GM21423 (cell line): ENCODE results near the gene SP110.
A peak's percentile ranks its signal among the peaks of the same experiment; 100 is the strongest.
"Not testable (repeated sequence)": the region's sequence is repeated elsewhere in the genome, so short reads cannot be mapped to it uniquely, and the experiment has no call there.

Source experiments
- ATAC-seq: cut with Tn5 transposase; IDR thresholded peaks from one replicate; pipeline ENCODE4 v1.9.1; 2021; ENCODE audit warnings: mild to moderate bottlenecking, moderate library complexity; ENCODE audit not compliant: unreplicated experiment

Gene SP110

DNA sequence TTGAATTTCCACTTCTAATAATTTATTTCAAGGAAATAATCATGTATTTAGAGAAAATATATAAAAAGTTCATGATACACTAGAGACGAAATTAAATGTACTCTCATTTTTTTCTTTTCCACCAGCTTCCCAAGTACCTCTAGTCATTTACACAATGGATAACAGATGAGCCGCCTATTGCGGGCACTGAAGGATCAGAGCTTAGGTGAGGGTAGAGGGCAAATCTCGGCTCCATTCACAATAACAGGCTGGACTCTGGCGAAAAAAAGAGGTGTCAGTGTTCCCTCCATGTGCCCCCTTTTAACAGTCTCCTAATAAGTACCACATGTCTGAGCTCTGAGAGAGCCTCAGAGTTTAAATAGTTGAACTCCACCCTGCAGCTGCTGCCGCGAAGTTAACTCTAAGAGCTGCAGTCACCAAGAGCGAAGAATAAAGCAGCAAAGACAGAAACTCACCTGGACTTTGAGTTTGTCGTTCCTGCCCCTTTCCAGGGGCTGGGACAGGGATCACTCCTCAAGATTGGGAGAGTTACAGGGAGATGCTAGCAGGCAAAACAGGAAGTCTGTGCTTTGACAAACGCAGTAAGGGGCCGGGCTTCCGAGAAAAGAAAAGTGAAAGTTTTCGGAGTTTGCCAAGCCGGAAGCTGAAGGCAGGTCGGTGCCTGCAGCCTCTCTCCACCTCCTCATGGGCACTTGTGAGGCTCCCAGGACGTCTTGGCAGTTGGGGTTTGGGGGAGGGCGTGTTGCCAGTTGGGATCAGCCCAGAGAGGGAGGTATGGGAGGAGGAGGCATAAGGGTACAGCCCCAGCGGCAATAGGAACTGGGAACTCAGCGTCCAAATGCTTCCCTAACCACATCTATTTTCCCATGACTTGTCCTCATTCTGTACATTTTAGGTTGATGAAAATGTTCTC, at the start of gene SP110:
TSS of gene SP110 (minus strand) at position 566 of the 913 bp plus-strand sequence. CDS start 3,057 bp downstream, outside the sequence.
- ATAC-seq: peak; percentile 80

GRCh38 chr2:230268606-230269243, 48.9 kb upstream of the SP110 start:
- peak; percentile 74 for ATAC-seq

DNA sequence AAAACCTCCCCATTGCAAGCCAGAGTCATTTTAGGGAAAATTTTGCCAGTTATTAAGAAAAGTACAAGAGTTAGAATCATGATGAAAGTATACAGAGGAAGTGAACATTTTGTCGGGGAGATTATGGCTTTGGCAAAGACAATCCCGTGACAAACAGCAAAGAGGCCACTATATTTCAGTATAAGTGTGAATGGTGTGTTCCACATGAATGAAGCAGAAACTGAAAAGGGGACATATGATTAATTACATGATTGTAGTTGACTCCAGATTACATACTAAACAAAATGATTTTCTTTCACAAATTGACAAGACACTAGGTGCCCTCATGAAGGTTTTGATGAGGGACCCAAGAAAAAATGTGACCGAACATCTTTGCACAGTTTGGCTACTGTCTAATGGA, 47.8 kb upstream of the SP110 start:
- peak; percentile 57 for ATAC-seq

- ATAC-seq: peak; percentile 4
Observed at GRCh38 chr2:230267059-230267458, 47.3 kb upstream of the SP110 start.

DNA sequence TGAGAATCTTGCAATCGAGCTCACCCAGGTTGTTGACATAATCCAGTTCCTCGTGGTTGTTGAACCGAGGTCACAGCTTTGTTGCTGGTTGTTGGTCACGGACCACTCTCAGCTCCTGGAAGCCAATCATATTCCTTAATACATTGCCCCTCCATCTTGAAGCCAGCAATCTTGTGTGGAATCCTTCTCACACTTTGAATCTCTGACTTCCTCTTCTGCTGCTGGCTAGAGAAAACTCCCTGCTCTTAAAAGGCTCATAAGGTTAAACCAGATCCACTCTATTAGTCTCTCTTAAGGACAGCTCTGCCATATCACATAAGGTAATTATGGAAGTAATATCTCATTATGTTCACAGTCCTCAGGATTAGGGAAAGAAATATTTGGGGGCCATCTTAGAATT, 46.9 kb upstream of the SP110 start:
- ATAC-seq: no peak

DNA sequence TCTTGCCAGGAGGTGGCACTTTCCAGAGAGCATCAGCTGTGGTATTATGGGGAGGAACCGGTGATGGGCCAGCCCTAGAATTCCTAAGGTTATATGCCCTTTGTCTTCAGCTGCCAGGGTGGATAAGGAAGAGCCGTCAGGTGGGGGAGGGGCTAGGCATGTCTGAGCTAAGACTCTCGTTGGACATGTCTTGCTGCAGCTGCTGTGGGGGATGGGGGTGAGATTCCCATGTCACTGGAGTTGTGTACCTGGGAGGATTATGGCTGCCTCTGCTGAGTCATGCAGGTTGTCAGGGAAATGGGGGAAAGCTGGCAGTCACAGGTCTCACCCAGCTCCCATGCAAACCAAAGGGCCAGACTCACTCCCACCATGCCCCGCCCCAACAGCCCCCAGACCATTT, 45.2 kb upstream of the SP110 start:
- not testable (repeated sequence) for ATAC-seq

DNA sequence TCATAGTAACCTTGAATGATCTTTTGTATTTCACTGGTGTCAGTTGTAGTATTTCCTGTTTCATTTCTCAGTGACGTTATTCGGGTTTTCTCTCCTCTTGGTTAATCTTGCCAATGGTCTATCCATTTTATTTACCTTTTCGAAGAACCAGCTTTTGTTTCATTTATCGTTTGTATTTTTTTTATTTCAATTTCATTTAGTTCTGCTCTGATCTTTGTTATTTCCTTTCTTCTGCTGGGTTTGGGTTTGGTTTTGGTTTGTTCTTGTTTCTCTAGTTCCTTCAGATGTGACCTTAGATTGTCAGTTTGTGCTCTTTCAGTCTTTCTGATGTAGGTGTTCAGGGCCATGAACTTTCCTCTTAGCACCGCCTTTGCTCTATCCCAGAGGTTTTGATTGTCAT, 42.5 kb upstream of the SP110 start:
- ATAC-seq: no peak

- no peak for ATAC-seq
Observed at GRCh38 chr2:230258483-230258882, 38.7 kb upstream of the SP110 start.

DNA sequence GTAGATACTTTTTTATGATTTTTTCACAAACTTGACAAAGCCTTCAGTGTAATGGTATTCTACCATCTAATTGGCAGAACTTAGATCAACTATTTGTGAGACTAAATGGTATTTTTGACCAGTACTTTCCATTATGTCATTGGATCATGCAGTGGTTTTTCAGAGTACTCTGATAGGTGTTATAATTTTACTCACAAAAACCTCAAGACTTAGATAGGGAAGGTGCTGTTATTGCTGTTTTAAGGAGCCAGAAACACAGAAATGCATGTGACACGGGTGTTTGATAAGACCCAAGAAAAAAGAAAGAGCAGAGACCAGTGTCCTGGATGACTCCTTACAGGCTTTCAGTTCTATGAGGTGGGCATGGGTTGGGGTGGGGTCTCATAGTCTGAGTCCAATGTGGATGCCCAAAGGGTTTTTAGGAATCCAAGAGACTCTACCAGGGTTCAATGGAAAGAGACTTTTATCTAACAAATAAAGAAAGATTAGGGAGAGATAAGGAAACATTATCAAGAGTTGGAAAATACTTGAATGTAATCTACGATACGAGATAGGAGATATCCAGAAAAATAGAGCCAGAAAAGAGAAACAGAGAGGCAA, 37.0 kb upstream of the SP110 start:
- ATAC-seq: no peak

DNA sequence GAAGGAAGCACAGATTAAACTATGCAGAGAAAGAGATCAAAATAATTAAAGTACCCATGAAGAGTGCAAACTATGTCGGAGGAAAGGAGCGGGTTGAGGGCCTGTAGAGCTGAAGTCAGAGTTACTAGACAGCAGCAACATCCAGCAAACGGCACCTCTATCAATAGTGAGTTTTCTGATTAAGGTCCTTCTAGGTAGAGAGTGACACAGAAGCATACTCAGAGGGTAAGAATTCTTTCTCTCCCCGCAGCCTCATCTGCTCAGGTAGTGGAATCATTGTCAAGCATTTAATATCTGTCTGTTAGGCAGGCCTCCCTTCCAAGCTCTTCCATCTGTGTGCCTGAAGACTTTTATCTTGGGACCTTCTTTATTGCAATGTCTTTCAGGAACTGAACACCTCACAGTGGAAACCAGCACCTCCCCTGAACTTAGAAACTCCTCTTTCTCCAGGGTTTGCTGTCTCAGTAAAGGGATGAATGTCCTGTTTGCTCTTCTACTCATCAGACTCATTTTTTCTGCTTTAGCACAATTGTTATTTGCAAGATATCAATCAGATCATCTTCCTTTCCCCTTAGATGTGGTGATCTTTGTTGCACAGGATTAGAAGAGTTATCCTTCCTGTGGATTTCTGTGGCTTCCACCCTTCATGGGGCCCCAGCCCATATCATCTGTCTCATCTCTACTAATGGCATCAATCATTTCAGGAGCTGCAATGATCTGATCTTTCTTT, 34.5 kb upstream of the SP110 start:
- no peak for ATAC-seq

GRCh38 chr2:230250231-230250630, 30.4 kb upstream of the SP110 start:
- no peak for ATAC-seq

DNA sequence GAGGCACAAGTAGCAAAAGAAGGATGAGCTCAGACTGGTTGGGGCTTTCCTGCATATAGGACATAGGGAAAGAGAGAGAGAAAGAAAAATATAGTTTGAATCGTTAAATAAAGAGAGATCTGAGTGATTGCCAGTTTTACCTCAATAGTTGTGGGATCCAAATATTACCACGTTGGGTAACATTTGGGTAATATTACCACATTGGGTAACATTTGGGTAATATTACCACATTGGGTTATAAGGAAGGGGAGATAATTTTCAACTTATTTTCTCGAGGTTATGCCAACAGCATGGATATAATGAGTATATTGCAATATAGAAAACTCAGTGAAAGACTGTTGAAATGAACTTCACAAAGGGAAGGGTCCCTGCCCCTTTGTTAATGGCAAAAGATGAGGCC, 26.4 kb upstream of the SP110 start:
- no peak for ATAC-seq

DNA sequence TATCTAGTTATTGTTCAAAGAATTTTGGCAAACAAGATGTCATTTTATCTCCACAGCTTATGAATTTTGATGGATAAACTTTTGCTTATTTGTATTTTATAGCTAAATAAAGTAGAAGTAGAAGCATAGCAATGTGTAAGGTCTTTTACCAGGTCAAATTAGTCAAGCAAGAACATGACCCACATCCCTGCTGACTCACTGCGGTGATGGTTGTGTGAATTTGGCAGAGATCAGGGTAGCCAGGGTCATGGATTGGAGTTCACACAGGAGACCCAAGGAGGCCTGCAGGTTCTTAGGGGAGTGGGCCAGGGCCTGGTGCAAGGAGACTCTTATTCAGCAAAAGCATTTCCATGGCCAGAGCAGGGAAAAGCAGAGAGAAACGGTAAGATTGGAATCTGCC, 24.4 kb upstream of the SP110 start:
- ATAC-seq: no peak

DNA sequence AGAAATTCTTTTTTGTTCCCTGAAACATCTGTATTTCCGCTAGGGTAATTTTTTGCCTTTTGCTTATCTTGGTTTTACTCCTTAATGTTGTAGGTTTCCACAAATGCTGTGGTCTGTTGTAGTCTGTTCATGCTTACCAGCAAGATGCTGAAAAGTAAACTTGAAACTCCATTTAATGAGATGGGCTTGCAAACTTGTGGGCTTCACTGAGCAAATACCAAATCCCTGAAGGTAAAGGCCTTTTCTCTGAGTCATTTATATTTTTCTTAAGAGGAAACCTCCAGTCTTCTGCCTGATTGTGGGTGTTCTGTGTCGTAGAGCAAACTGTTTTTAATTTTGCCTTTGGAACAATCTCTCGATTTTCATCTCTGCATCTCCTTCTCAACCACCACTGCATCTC, 15.1 kb upstream of the SP110 start:
- no peak for ATAC-seq

DNA sequence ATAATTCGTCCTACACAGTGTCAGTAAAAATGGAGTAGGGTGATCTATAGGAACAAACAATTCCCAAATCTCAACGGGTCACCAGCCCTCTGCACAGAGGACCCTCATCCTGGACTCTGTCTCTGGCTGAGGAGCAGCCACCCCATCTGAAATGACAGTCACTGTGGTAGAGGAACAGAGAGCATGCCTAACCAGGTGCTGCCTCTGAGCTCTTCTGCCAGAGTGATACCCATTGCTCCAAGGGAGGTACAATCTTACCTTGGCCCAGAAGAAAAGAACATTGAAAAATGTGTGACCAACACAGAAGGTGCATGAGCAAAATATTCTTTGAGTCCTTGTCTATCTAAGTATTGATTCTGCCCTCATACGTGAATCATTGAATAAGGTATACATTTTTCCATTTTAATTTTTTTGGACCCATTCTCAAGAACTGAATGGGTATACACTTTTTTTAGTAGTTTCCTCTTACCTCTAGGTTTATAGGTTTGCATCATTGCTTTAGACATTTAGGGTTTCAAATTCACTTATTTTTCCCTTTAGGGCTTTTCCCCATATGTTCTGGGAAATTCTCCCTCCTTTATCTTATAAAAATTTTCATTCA, 14.4 kb upstream of the SP110 start:
- no peak for ATAC-seq

- no peak for ATAC-seq
Observed at GRCh38 chr2:230231251-230231650, 11.5 kb upstream of the SP110 start.

GRCh38 chr2:230230496-230231200, 10.9 kb upstream of the SP110 start:
- no peak for ATAC-seq

DNA sequence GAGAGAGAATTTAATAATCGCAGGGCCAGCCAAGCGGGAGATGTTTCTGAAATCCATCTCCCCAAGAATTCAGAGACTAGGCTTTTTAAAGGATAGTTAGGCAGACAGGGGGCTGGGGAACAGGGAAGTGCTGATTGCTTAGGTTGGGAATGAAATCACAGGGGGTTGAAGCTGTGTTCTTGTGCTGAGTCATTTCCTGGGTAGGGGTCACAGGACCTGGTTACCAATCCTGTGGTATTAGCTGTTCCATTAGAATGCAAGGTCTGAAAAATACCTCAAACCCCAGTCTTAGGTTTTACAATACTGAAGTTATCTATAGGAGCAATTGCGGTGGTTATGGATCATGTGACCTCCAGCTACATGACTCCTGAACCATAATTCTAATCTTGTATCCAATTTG, 10.3 kb upstream of the SP110 start:
- no peak for ATAC-seq

GRCh38 chr2:230227216-230227615, 7.4 kb upstream of the SP110 start:
- ATAC-seq: no peak

DNA sequence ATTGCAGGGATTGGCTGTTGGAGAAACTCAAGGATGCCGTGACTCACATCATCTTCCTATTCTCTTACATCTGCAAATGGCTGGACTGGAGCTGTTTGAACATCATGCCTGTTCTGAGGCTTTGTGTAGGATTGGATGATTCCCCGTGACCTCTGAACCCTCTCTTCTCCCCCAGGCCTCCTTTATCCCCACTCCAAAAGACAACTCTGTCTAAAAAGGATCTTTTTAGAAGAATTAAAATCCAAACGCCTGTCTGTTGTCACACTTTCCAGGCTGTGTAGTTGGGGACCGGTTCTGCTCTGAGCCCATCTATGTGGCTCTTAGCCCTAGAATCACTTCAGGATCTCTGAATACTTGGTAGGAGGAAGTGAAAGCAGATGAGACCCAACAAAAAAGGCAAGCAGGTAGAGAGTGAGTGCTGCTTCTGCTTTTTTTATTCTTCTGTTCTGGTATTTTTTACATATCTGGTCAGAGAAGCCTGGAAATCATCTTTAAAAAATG, 6.3 kb upstream of the SP110 start:
- ATAC-seq: peak; percentile 78
